HepG2 (cell line): ENCODE data around the gene NPDC1. TPM values are rescaled to one million over a fixed set of nuclear protein-coding genes. Genes with fewer than 3 reads are reported as not detected.

Experiments
- AKAP8 ChIP-seq: sonication (generic); formaldehyde crosslinking; IDR thresholded peaks from 2 replicates; pipeline ENCODE4 v1.5.1; 2020; ENCODE audit warnings: mild to moderate bottlenecking, missing genetic modification reagents
- ATRX ChIP-seq: sonication (generic); formaldehyde crosslinking; IDR thresholded peaks from 2 replicates; pipeline ENCODE4 v1.4.0; 2020; ENCODE audit warnings: missing genetic modification reagents, borderline replicate concordance
- HDAC1 ChIP-seq: sonication (generic); formaldehyde crosslinking; IDR thresholded peaks from 2 replicates; pipeline ENCODE4 v1.5.1; 2020; ENCODE audit warnings: mild to moderate bottlenecking, missing genetic modification reagents
- KLF11 ChIP-seq: IDR thresholded peaks from 2 replicates; pipeline ENCODE4 v1.6.1; 2016; ENCODE audit warnings: missing compliant biosample characterization
- LCORL ChIP-seq, 2 experiments: fragments of 450-650 bp in 1 of 2; sonication (generic) in 1 of 2; formaldehyde crosslinking in 1 of 2; IDR thresholded peaks; 2 replicates each; pipeline versions ENCODE4 v1.5.0 to v1.6.1; 2017 to 2020; ENCODE audit warnings: antibody characterized with exemption in 1 of 2, missing genetic modification reagents in 1 of 2
- MAF1 ChIP-seq: sonication (generic); formaldehyde crosslinking; IDR thresholded peaks from 2 replicates; pipeline ENCODE4 v1.5.0; 2020; ENCODE audit warnings: missing genetic modification reagents, borderline replicate concordance
- NFKBIZ ChIP-seq: IDR thresholded peaks from 2 replicates; pipeline ENCODE4 v1.6.1; 2018; ENCODE audit warnings: missing genetic modification reagents, missing compliant biosample characterization
- NFYB ChIP-seq: sonication (generic); formaldehyde crosslinking; IDR thresholded peaks from 2 replicates; pipeline ENCODE4 v1.4.0; 2020; ENCODE audit warnings: missing genetic modification reagents
- TBL1XR1 ChIP-seq: fragments of 150-350 bp; IDR thresholded peaks from 2 replicates; pipeline ENCODE4 v1.6.1; 2014; ENCODE audit warnings: borderline replicate concordance, low read length; ENCODE audit not compliant: partially characterized antibody
- TGIF2 ChIP-seq: IDR thresholded peaks from 2 replicates; pipeline ENCODE4 v1.6.1; 2016; ENCODE audit warnings: control low read depth, missing compliant biosample characterization
- TOE1 ChIP-seq: sonication (generic); formaldehyde crosslinking; IDR thresholded peaks from 2 replicates; pipeline ENCODE4 v1.4.0; 2020; ENCODE audit warnings: mild to moderate bottlenecking, missing genetic modification reagents
- YEATS4 ChIP-seq: sonication (generic); formaldehyde crosslinking; IDR thresholded peaks from 2 replicates; pipeline ENCODE4 v1.4.0; 2020; ENCODE audit warnings: missing genetic modification reagents, borderline replicate concordance
- ZFYVE20 ChIP-seq: sonication (generic); formaldehyde crosslinking; IDR thresholded peaks from 2 replicates; pipeline ENCODE4 v1.8.0; 2023; ENCODE audit warnings: low read depth, mild to moderate bottlenecking, moderate library complexity, missing genetic modification reagents, borderline replicate concordance
- ZNF792 ChIP-seq: IDR thresholded peaks from 2 replicates; pipeline ENCODE4 v1.6.1; 2016
- ZNF841 ChIP-seq: sonication (generic); formaldehyde crosslinking; IDR thresholded peaks from 2 replicates; pipeline ENCODE4 v1.8.1; 2023; ENCODE audit warnings: missing genetic modification reagents, borderline replicate concordance
- polyA plus RNA-seq, 8 experiments: library from polyadenylated mRNA; depleted of rRNA in 3 of 8; stranded (reverse) in 7 of 8; unstranded in 1 of 8; fragments of >200 nt; fragmentation: Illumina TruSeq in 4 of 8; extraction: Trizol in 4 of 8; gene quantifications; 2 replicates each; pipeline versions ENCODE4 v1.2.1 to v1.2.3, GENCODE V29; 2011 to 2016; ENCODE audit warnings: low read depth in 4 of 8, missing spikeins in 1 of 8, mixed read lengths in 1 of 8; ENCODE audit not compliant: insufficient read depth in 1 of 8
- total RNA-seq, 5 experiments: library from RNA; depleted of rRNA; stranded (reverse); fragments of >200 nt; fragmentation: Illumina TruSeq; extraction: Trizol; gene quantifications; 2 replicates each; pipeline ENCODE4 v1.2.3, GENCODE V29; 2016; ENCODE audit warnings: low read depth in 1 of 5
- TF ChIP-seq, protein P1 (sequence below): sonication (generic); formaldehyde crosslinking; IDR thresholded peaks from 2 replicates; pipeline ENCODE4 v1.4.0; 2020; ENCODE audit warnings: missing genetic modification reagents
- TF ChIP-seq, protein P2 (sequence below): sonication (generic); formaldehyde crosslinking; IDR thresholded peaks from 2 replicates; pipeline ENCODE4 v1.5.0; 2020; ENCODE audit warnings: missing genetic modification reagents
- TF ChIP-seq, protein P3 (sequence below): sonication (generic); formaldehyde crosslinking; conservative IDR thresholded peaks from 2 replicates; pipeline ENCODE4 v1.5.0; 2020; ENCODE audit warnings: missing genetic modification reagents
- TF ChIP-seq, protein P4 (sequence below): sonication (generic); formaldehyde crosslinking; IDR thresholded peaks from 2 replicates; pipeline ENCODE4 v1.4.0; 2020; ENCODE audit warnings: missing genetic modification reagents, borderline replicate concordance
- TF ChIP-seq, protein P5 (sequence below): IDR thresholded peaks from 2 replicates; pipeline ENCODE4 v1.6.1; 2012; ENCODE audit warnings: low read depth, low read length, improper control_type of control experiment

Gene NPDC1
- total and polyA plus RNA-seq, 2 of the 13 experiments (the other 11 are each of a cell fraction or from before 2014, with no cell fraction given) = 0.84 to 5.4 TPM

DNA sequence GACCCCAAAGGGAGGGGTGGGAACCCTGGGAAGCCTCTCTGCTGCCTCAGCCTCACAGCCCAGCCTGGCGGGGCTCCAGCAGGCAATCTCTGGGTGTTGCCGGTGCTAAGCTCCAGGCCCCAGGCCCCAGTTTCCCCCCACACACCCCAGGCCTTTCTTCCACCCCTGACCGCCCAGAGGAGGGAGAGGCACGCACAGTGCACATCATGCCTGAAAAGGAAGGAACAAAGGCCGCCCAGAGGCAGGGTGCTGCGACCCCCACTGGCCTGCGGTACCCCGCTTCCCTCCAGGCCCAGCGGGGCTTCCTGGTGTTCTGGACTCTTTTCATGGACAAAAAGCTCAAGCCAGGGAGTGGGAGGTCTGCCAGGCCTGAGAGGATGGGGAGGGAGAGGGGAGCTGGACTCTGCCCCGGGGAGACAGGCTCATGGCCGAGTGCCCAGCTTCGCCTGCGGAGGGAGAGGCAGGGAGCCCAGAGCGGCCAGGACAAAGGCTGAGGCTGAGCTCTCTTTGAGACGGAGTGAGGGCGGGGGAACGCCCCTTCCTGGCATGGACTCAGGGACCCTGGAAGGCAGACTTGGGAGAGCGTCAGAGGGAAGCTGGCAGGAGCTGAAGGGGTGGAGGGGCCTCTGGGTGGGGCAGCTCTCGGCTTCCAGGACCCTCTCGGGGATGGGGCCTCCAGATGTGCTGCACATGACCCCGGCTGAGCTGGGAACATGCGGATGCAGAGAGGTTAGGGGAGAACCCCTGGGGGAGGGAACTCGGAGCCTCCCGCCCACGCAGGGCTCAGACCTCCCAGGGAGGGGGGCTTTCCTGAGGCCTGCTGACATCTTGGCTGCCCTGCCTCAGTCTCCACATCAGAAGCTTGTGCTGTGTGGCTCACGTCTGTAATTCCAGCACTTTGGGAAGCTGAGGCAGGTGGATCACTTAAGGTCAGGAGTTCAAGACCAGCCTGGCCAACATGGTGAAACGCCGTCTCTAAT, 9.7 kb upstream of the NPDC1 start (continued):
- no peak for TF ChIP-seq LCORL (IDR thresholded peaks at IDR 0.05)
- peak; percentile 90 for TF ChIP-seq LCORL (CRISPR knock-in tag; IDR thresholded peaks at IDR 0.05)
- TF ChIP-seq, protein P1, sequence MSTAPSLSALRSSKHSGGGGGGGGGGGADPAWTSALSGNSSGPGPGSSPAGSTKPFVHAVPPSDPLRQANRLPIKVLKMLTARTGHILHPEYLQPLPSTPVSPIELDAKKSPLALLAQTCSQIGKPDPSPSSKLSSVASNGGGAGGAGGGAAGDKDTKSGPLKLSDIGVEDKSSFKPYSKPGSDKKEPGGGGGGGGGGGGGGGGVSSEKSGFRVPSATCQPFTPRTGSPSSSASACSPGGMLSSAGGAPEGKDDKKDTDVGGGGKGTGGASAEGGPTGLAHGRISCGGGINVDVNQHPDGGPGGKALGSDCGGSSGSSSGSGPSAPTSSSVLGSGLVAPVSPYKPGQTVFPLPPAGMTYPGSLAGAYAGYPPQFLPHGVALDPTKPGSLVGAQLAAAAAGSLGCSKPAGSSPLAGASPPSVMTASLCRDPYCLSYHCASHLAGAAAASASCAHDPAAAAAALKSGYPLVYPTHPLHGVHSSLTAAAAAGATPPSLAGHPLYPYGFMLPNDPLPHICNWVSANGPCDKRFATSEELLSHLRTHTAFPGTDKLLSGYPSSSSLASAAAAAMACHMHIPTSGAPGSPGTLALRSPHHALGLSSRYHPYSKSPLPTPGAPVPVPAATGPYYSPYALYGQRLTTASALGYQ (CRISPR knock-in tag) = no peak; the same call in 1 of the 2 replicates
- no peak for TF ChIP-seq ZFYVE20
- TF ChIP-seq HDAC1 (CRISPR knock-in tag) = peak; percentile 78
- TF ChIP-seq TBL1XR1 = no peak
- no peak for TF ChIP-seq ZNF841
- TF ChIP-seq, protein P2, sequence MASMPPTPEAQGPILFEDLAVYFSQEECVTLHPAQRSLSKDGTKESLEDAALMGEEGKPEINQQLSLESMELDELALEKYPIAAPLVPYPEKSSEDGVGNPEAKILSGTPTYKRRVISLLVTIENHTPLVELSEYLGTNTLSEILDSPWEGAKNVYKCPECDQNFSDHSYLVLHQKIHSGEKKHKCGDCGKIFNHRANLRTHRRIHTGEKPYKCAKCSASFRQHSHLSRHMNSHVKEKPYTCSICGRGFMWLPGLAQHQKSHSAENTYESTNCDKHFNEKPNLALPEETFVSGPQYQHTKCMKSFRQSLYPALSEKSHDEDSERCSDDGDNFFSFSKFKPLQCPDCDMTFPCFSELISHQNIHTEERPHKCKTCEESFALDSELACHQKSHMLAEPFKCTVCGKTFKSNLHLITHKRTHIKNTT (CRISPR knock-in tag) = no peak
- TF ChIP-seq NFYB (CRISPR knock-in tag) = peak; percentile 23; the same call in 1 of the 2 replicates
- no peak for TF ChIP-seq MAF1 (CRISPR knock-in tag)
- TF ChIP-seq, protein P3, sequence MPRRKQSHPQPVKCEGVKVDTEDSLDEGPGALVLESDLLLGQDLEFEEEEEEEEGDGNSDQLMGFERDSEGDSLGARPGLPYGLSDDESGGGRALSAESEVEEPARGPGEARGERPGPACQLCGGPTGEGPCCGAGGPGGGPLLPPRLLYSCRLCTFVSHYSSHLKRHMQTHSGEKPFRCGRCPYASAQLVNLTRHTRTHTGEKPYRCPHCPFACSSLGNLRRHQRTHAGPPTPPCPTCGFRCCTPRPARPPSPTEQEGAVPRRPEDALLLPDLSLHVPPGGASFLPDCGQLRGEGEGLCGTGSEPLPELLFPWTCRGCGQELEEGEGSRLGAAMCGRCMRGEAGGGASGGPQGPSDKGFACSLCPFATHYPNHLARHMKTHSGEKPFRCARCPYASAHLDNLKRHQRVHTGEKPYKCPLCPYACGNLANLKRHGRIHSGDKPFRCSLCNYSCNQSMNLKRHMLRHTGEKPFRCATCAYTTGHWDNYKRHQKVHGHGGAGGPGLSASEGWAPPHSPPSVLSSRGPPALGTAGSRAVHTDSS (CRISPR knock-in tag) = no peak
- TF ChIP-seq ATRX (CRISPR knock-in tag) = no peak
- TF ChIP-seq KLF11 (CRISPR knock-in tag) = no peak; the same call in 1 of the 2 replicates
- no peak for TF ChIP-seq ZNF792 (CRISPR knock-in tag)
- no peak for TF ChIP-seq TGIF2 (CRISPR knock-in tag)
- TF ChIP-seq, protein P4, sequence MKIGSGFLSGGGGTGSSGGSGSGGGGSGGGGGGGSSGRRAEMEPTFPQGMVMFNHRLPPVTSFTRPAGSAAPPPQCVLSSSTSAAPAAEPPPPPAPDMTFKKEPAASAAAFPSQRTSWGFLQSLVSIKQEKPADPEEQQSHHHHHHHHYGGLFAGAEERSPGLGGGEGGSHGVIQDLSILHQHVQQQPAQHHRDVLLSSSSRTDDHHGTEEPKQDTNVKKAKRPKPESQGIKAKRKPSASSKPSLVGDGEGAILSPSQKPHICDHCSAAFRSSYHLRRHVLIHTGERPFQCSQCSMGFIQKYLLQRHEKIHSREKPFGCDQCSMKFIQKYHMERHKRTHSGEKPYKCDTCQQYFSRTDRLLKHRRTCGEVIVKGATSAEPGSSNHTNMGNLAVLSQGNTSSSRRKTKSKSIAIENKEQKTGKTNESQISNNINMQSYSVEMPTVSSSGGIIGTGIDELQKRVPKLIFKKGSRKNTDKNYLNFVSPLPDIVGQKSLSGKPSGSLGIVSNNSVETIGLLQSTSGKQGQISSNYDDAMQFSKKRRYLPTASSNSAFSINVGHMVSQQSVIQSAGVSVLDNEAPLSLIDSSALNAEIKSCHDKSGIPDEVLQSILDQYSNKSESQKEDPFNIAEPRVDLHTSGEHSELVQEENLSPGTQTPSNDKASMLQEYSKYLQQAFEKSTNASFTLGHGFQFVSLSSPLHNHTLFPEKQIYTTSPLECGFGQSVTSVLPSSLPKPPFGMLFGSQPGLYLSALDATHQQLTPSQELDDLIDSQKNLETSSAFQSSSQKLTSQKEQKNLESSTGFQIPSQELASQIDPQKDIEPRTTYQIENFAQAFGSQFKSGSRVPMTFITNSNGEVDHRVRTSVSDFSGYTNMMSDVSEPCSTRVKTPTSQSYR (CRISPR knock-in tag) = no peak
- TF ChIP-seq TOE1 = no peak
- TF ChIP-seq, protein P5, sequence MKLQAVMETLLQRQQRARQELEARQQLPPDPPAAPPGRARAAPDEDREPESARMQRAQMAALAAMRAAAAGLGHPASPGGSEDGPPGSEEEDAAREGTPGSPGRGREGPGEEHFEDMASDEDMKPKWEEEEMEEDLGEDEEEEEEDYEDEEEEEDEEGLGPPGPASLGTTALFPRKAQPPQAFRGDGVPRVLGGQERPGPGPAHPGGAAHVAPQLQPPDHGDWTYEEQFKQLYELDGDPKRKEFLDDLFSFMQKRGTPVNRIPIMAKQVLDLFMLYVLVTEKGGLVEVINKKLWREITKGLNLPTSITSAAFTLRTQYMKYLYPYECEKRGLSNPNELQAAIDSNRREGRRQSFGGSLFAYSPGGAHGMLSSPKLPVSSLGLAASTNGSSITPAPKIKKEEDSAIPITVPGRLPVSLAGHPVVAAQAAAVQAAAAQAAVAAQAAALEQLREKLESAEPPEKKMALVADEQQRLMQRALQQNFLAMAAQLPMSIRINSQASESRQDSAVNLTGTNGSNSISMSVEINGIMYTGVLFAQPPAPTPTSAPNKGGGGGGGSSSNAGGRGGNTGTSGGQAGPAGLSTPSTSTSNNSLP = no peak
- no peak for TF ChIP-seq NFKBIZ
- peak; percentile 82 for TF ChIP-seq AKAP8 (CRISPR knock-in tag)
- 0 out of 2 replicates have a peak, but pooled peaks have one; percentile 57 for TF ChIP-seq YEATS4 (CRISPR knock-in tag)
